ENCODE results near the gene IPPK. TPM values are rescaled to one million over a fixed set of nuclear protein-coding genes. Genes with fewer than 3 reads are reported as not detected.

IPPK gene
- total and polyA plus RNA-seq, 12 donors, result 5.2 to 17.8 (median 8.3) TPM

- WGBS, 2 donors, result 89 to 92% methylated on average over 17 of the region's 17 CpGs
- DNase-seq (no peak), ATAC-seq (no peak)
- Histone ChIP-seq H3K36me3 (peaks cover 0 to 94% (median 37%) of the 10 kb centered on the region in 9 donors), H3K9me3 (no peaks in the 10 kb centered on the region), H3K27me3 (no peaks in the 10 kb centered on the region), H3K4me1 (peaks cover 0 to 58% (median 26%) of the 10 kb centered on the region in 9 donors), H3K27ac (peak overlapping the region in 6 of 10 donors; percentile 38 to 87 (median 74)), H3K4me3 (no peak overlapping the region)
- TF ChIP-seq CTCF (IDR thresholded peaks at IDR 0.05), result no peak
- intact Hi-C loops (cut with DNase I), result no loop called here
Measured at GRCh38 chr9:92614763-92615461, 55.0 kb downstream of the IPPK start.

GRCh38 chr9:92614123-92614510, 55.8 kb downstream of the IPPK start:
- no peak for TF ChIP-seq CTCF (IDR thresholded peaks at IDR 0.05)
- H3K27me3 ChIP-seq, result no peaks in the 10 kb centered on the region
- intact Hi-C loops (cut with DNase I), result no loop called here
- ATAC-seq (no peak), DNase-seq (no peak)
- H3K27ac ChIP-seq, result peak overlapping the region in 3 of 10 donors; percentile 38 to 93 (median 74)
- no peaks in the 10 kb centered on the region for H3K9me3 ChIP-seq
- H3K4me1 ChIP-seq, result peaks cover 4 to 66% (median 33%) of the 10 kb centered on the region in 9 donors
- peaks cover 0 to 86% (median 37%) of the 10 kb centered on the region in 9 donors for H3K36me3 ChIP-seq
- H3K4me3 ChIP-seq, result no peak overlapping the region
- WGBS, 2 donors, result 95 to 98% methylated on average over 9 of the region's 9 CpGs

GRCh38 chr9:92613268-92614122, 56.4 kb downstream of the IPPK start:
- intact Hi-C loops (cut with DNase I), result no loop called here
- no peak for DNase-seq
- no peak overlapping the region for H3K4me3 ChIP-seq
- no peaks in the 10 kb centered on the region for H3K27me3 ChIP-seq
- H3K4me1 ChIP-seq, result peaks cover 10 to 70% (median 33%) of the 10 kb centered on the region in 9 donors
- peak overlapping the region in 1 of 10 donors; percentile 93 for H3K27ac ChIP-seq
- TF ChIP-seq CTCF (IDR thresholded peaks at IDR 0.05), result no peak
- H3K36me3 ChIP-seq, result peaks cover 0 to 80% (median 37%) of the 10 kb centered on the region in 9 donors
- no peaks in the 10 kb centered on the region for H3K9me3 ChIP-seq
- ATAC-seq, result no peak
- 97% methylated on average over 23 of the region's 23 CpGs for WGBS, 2 donors

GRCh38 chr9:92612816-92613215, 57.1 kb downstream of the IPPK start:
- DNase-seq (no peak), ATAC-seq (no peak)
- no peak overlapping the region for H3K4me3 ChIP-seq
- 96 to 97% methylated on average over 11 of the region's 11 CpGs for WGBS, 2 donors
- H3K27me3 ChIP-seq, result no peaks in the 10 kb centered on the region
- intact Hi-C loops (cut with DNase I), result no loop called here
- peaks cover 0 to 73% (median 37%) of the 10 kb centered on the region in 9 donors for H3K36me3 ChIP-seq
- H3K4me1 ChIP-seq, result peaks cover 12 to 68% (median 33%) of the 10 kb centered on the region in 9 donors
- H3K9me3 ChIP-seq, result no peaks in the 10 kb centered on the region
- H3K27ac ChIP-seq, result peak overlapping the region in 1 of 10 donors; percentile 93
- TF ChIP-seq CTCF (IDR thresholded peaks at IDR 0.05), result no peak

Data from heart right ventricle (tissue), 16 donors.